Measurements from ENCODE around the gene CD300LF.

GRCh38 chr17:74690409-74690825, 22.3 kb downstream of the CD300LF start:
- TF ChIP-seq CTCF (IDR thresholded peaks at IDR 0.05) (no peak), POLR2A (IDR thresholded peaks at IDR 0.05) (no peak)

Data from gastroesophageal sphincter (tissue), 3 donors.